Measurements from ENCODE around the gene RNU2-63P.
"Not testable (repeated sequence)": the region's sequence is repeated elsewhere in the genome, so short reads cannot be mapped to it uniquely, and the experiment has no call there.

RNU2-63P gene

GRCh38 chr2:88016086-88016959 is at the start of gene RNU2-63P:
Gene RNU2-63P (minus strand): TSS chr2:88016547.
- DNase-seq, result peak; percentile 40

GRCh38 chr2:88061295-88061694 is 44.9 kb upstream of the RNU2-63P start:
- DNase-seq, result no peak

- DNase-seq, result no peak
These were observed 44.5 kb upstream of the RNU2-63P start for GRCh38 chr2:88060907-88061275.

GRCh38 chr2:88059979-88060906 is 43.9 kb upstream of the RNU2-63P start:
- DNase-seq, result peak; percentile 1

- DNase-seq, result no peak
These were observed 41.8 kb upstream of the RNU2-63P start for GRCh38 chr2:88058191-88058590.

GRCh38 chr2:88057437-88057844 is 41.1 kb upstream of the RNU2-63P start:
- DNase-seq, result no peak

GRCh38 chr2:88055371-88056128 is 39.2 kb upstream of the RNU2-63P start, which contains the start of gene KRCC1:
Gene KRCC1 (minus strand): TSS chr2:88055783. CDS start chr2:88028563, 27,220 bp downstream.
- DNase-seq, result peak; percentile 69

GRCh38 chr2:88054782-88055370 is 38.5 kb upstream of the RNU2-63P start:
- DNase-seq, result no peak

GRCh38 chr2:88053934-88054781 is 37.8 kb upstream of the RNU2-63P start:
- DNase-seq, result no peak

- no peak for DNase-seq
These were observed 36.9 kb upstream of the RNU2-63P start for GRCh38 chr2:88053296-88053695.

- no peak for DNase-seq
These were observed 35.4 kb upstream of the RNU2-63P start for GRCh38 chr2:88051792-88052191.

GRCh38 chr2:88049622-88050021 is 33.3 kb upstream of the RNU2-63P start:
- no peak for DNase-seq

GRCh38 chr2:88048541-88048940 is 32.2 kb upstream of the RNU2-63P start:
- no peak for DNase-seq

- DNase-seq, result not testable (repeated sequence)
These were observed 29.2 kb upstream of the RNU2-63P start for GRCh38 chr2:88045561-88045960.

- DNase-seq, result no peak
These were observed 26.1 kb upstream of the RNU2-63P start for GRCh38 chr2:88042476-88042875.

- no peak for DNase-seq
These were observed 22.1 kb upstream of the RNU2-63P start for GRCh38 chr2:88038263-88039105.

GRCh38 chr2:88036606-88037005 is 20.3 kb upstream of the RNU2-63P start:
- DNase-seq, result no peak

- DNase-seq, result no peak
These were observed 19.8 kb upstream of the RNU2-63P start for GRCh38 chr2:88036182-88036581.

GRCh38 chr2:88032070-88032702 is 15.8 kb upstream of the RNU2-63P start:
- no peak for DNase-seq

- no peak for DNase-seq
These were observed 12.6 kb upstream of the RNU2-63P start for GRCh38 chr2:88028931-88029330.
